Anterior cingulate cortex (tissue), 58 donors: ENCODE measurements around the gene LBX2.
A peak's percentile ranks its signal among the peaks of the same experiment; 100 is the strongest.
"Not testable (repeated sequence)": the region's sequence is repeated elsewhere in the genome, so short reads cannot be mapped to it uniquely, and the experiment has no call there.

Experiments
- DNase-seq, 58 donors: peaks; one replicate each; lab custom pipeline; 2025; lab: John Stamatoyannopoulos, UW

LBX2 gene

GRCh38 chr2:74459503-74460118 is 39.8 kb downstream of the LBX2 start:
- not testable (repeated sequence) for DNase-seq

DNA sequence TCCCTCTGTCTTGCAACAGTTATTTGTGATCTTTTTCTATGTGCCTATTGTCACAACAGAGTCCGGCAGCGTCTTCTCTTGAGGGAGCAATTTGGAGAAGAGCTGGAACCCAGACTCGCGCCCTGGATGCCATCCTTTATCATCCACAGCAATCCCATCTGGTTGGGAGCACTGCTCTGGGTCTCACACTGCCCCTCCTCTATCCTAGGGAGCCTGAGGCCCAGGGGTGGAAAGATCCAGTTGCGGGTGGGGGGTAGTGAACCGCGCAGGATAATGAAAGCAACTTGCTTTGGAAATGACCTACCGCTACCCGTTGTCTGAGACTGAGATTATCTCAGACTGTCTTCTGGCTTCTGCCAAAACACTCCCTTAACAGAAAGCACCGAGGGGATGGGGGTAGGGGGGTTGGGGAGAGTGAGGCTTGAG is 40.5 kb downstream of the LBX2 start:
- DNase-seq: no peak

- peak; percentile 92 to 100 (median 100) for DNase-seq
Observed at GRCh38 chr2:74458132-74458937, 41.1 kb downstream of the LBX2 start, which contains the start of gene WBP1. Gene WBP1, plus strand, starts transcription at chr2:74458438. Its CDS starts 165 bp downstream, at chr2:74458603.

GRCh38 chr2:74457549-74458131 is 41.8 kb downstream of the LBX2 start:
- DNase-seq: peak in 39 of 58 donors; percentile 37 to 86 (median 64)

DNA sequence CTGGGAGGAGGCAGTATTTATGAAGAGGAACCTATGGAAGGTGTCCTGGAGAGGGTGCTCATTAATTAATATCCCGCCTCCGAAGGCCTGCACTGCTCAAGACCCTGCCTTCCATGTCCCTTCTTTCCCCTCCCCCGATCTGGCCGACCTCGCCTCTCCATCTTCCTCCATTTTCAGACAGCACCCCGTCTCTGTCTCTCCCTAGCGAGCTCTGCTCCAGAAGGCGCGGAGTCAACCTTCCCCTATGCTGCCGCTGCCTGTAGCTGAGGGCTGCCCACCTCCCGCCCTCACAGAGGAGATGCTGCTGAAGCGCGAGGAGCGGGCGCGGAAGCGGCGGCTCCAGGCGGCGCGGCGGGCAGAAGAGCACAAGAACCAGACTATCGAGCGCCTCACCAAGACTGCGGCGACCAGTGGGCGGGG is 42.3 kb downstream of the LBX2 start:
- peak in 8 of 58 donors; percentile 9 to 78 (median 58) for DNase-seq

GRCh38 chr2:74454654-74455511 is 44.5 kb downstream of the LBX2 start, which contains the start of gene INO80B:
Gene INO80B, plus strand, starts transcription at chr2:74455087. Its CDS starts 30 bp downstream, at chr2:74455117.
- peak; percentile 75 to 98 (median 95) for DNase-seq

GRCh38 chr2:74450570-74451190 is 48.7 kb downstream of the LBX2 start:
- no peak for DNase-seq

DNA sequence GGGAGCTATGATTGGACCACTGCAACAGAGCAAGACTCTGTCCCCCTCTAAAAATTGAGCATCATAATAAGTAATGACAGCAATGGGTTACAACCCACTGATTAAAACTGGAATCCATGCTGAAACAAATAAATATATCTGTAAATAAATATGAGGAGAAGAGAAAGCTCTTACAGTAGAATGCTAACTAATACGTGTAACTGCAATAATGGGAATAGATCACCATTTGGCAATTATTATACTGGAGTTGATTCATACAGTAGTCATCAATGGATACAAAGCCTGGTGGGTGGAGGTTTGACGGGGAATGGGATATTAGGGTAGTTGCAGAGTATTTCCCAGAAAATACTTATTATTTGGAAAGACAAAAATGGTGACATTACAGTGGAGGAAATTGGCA is 50.6 kb downstream of the LBX2 start:
- no peak for DNase-seq
